WERI-Rb-1 (cell line): ENCODE results near the gene CDK5.

ENCODE experiments used
- DNase-seq: peaks from one replicate; pipeline ENCODE4 v3.0.0-alpha.2; 2020
- H3K27ac ChIP-seq: fragments of 250-450 bp; sonication (Bioruptor Pico); 2 replicates; pipeline ENCODE4 v1.5.1; 2020; ENCODE audit warnings: mild to moderate bottlenecking, moderate library complexity
- H3K27me3 ChIP-seq: fragments of 250-450 bp; sonication (Bioruptor Pico); 2 replicates; pipeline ENCODE4 v1.5.1; 2021; ENCODE audit warnings: mild to moderate bottlenecking, low read depth, moderate library complexity; ENCODE audit not compliant: insufficient read depth, severe bottlenecking
- H3K36me3 ChIP-seq: fragments of 250-450 bp; sonication (Bioruptor Pico); 2 replicates; pipeline ENCODE4 v1.5.1; 2020; ENCODE audit warnings: mild to moderate bottlenecking, moderate library complexity
- H3K4me3 ChIP-seq: 2 replicates; pipeline ENCODE4 v1.5.1; 2011; ENCODE audit warnings: low read depth, mild to moderate bottlenecking, control low read depth, low read length
- H3K9me3 ChIP-seq: fragments of 250-450 bp; sonication (Bioruptor Pico); 2 replicates; pipeline ENCODE4 v1.5.1; 2021; ENCODE audit warnings: mild to moderate bottlenecking, moderate library complexity; ENCODE audit not compliant: severe bottlenecking
- CTCF ChIP-seq: IDR thresholded peaks from 2 replicates; pipeline ENCODE4 v1.5.1; 2011; ENCODE audit warnings: low read depth, mild to moderate bottlenecking, control low read depth, inconsistent platforms, low read length

Gene CDK5

DNA sequence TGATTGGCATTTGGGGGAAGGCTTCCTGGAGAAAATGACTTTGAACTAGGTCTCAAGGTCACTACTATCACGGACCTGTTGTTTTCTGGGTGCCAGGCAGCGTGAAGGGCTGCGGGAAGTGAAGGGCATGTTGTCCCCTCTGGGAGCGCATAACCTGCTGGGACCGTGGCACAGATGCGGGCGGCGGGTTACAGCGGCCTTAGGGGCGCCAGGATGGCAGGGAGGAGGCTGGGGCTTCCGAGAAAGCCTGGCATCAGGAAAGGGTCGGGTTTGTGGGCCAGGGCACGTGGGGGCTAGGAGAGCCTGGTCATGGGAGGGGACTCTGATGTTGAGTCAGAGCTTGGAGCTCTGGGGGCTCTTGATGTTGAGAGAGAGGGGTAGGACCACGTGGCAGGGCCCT is 7.8 kb upstream of the CDK5 start:
- no peak for DNase-seq
- no peak for TF ChIP-seq CTCF
- no peak overlapping the region for H3K4me3 ChIP-seq
- H3K36me3 ChIP-seq: peaks cover 67% of the 10 kb centered on the region
- no peaks in the 10 kb centered on the region for H3K9me3 ChIP-seq
- no peaks in the 10 kb centered on the region for H3K27me3 ChIP-seq
- no peak overlapping the region for H3K27ac ChIP-seq

DNA sequence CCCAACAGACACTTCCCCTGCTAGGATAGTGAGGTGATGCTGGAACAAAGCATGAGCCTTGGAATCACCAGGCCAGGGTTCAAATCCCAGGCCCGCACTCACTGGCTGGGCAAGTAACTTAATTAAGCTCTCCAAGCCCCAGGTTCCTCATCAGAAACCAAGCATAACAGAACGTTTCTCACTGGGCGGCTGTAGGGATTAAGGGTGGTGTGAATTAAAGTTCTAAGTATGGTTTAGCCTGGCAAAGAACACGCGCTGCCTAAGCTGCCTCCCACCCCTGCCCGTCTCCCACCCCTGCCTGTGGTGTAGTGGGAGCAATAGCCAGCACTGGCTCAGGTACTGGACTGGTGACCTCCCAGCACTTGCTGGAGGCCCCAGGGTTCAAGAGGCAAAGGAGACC is 7.3 kb upstream of the CDK5 start:
- Histone ChIP-seq H3K9me3 (no peaks in the 10 kb centered on the region), H3K4me3 (no peak overlapping the region), H3K27ac (no peak overlapping the region), H3K36me3 (peaks cover 61% of the 10 kb centered on the region), H3K27me3 (no peaks in the 10 kb centered on the region)
- TF ChIP-seq CTCF: no peak
- no peak for DNase-seq

GRCh38 chr7:151064454-151064853 is 6.8 kb upstream of the CDK5 start:
- Histone ChIP-seq H3K27me3 (no peaks in the 10 kb centered on the region), H3K27ac (no peak overlapping the region), H3K36me3 (peaks cover 56% of the 10 kb centered on the region), H3K4me3 (no peak overlapping the region), H3K9me3 (no peaks in the 10 kb centered on the region)
- TF ChIP-seq CTCF: no peak
- DNase-seq: no peak

GRCh38 chr7:151063212-151063561 is 5.5 kb upstream of the CDK5 start:
- Histone ChIP-seq H3K4me3 (no peak overlapping the region), H3K27me3 (no peaks in the 10 kb centered on the region), H3K27ac (no peak overlapping the region), H3K9me3 (no peaks in the 10 kb centered on the region), H3K36me3 (peaks cover 48% of the 10 kb centered on the region)
- DNase-seq: no peak
- TF ChIP-seq CTCF: no peak

- Histone ChIP-seq H3K27ac (peak overlapping the region; percentile 69), H3K36me3 (peaks cover 42% of the 10 kb centered on the region), H3K4me3 (peak overlapping the region; percentile 37), H3K27me3 (no peaks in the 10 kb centered on the region), H3K9me3 (no peaks in the 10 kb centered on the region)
- no peak for TF ChIP-seq CTCF
- DNase-seq: peak; percentile 90
These were observed 4.9 kb upstream of the CDK5 start for GRCh38 chr7:151062399-151063211.

GRCh38 chr7:151062111-151062398 is 4.4 kb upstream of the CDK5 start:
- no peak for TF ChIP-seq CTCF
- H3K27ac ChIP-seq: peak overlapping the region; percentile 75

More at GRCh38 chr7:151062111-151062398, 4.4 kb upstream of the CDK5 start:
- Histone ChIP-seq H3K36me3 (peaks cover 37% of the 10 kb centered on the region), H3K4me3 (no peak overlapping the region), H3K9me3 (no peaks in the 10 kb centered on the region), H3K27me3 (no peaks in the 10 kb centered on the region)
- no peak for DNase-seq
